ENCODE measurements around the gene SUN2.

The SUN2 gene

DNA sequence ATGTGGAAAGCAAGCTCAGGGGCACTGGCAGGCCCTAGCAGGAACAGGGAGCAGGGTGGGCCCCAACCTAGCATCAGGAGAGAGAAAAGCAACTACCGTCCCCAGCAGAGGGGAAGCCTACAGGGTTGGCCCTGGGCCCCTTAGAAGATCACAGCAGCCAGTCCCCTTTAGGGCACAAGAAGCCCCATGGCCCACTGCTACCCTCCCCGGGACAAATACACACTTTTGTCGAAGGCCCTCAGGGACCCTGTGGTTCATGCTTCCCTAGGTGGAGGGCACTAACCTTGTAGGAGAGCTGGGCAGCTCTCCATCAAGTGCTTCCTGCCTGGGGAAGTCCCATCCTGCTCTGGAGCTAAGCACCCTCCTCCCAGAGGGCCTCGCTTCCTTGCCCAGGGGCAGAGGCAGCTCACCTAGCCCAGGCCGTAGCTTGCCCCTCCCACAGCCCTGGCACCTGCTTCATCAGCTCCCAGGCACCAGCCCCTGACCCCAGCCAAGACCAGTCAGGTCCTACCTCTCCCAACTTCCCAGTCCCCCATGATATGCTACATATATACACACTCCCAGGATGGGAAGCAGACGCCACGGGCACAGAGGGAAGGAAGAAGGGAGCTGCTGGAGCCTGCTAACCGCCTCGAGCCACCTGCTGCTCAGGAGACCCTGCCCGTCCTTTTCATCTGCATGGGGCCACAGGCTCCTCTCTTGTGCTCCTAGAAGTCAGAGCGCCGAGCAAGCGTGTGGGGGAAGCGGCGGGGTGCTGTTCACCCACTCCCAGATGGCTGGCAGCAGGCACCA is 20.1 kb downstream of the SUN2 start:
- no peak for DNase-seq (ENCODE audit: low read depth, low spot score)

DNA sequence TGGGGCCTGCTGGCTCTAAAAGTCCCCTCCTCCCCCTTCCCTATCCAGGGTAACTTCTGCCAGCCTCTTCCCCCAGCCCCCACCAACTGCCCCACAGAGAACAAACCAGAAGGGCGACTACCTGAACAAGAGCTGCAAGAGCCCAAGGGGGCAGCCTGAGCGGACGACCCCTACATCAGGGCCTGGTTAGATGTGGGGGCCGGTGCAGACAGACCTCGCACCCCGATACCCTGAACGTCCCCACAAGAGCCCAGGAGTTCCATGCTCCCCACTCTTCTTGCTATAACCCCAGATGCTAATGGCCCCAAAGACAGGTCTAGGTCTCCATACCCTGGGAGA is 20.7 kb downstream of the SUN2 start:
- DNase-seq (ENCODE audit: low read depth, low spot score): no peak

DNA sequence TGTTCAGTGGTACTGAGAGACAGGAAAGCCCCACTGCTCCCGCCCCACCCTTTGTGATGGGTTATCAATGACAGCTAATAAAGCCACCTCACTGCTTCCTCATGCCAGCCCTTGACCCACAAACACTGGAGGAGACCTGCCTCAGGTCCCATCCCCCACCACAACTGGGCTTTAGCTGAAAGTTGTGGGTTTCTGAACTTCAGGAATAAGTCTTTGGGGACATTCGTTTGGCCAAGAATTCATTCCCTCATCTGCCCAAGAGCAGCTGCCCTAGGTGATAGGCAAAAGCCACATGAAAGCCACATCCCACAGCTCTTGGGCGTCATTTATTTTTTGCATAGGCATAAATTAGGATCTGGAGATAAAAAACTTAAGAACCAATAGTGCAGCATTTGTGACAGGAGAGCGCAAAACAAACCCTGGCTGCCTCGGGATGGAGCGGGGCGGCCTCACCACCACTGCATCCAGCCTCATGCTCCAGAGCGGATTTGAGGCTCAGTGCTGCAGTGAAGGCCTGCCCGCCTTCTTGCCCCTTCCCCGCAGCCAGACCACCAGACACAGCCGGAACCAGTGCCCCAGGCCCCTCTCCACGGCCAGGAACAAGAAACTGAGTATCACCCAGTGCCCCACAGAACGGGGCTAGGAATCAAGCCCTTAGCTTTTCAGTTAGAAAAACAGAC is 21.2 kb downstream of the SUN2 start:
- DNase-seq (ENCODE audit: low read depth, low spot score): no peak

DNA sequence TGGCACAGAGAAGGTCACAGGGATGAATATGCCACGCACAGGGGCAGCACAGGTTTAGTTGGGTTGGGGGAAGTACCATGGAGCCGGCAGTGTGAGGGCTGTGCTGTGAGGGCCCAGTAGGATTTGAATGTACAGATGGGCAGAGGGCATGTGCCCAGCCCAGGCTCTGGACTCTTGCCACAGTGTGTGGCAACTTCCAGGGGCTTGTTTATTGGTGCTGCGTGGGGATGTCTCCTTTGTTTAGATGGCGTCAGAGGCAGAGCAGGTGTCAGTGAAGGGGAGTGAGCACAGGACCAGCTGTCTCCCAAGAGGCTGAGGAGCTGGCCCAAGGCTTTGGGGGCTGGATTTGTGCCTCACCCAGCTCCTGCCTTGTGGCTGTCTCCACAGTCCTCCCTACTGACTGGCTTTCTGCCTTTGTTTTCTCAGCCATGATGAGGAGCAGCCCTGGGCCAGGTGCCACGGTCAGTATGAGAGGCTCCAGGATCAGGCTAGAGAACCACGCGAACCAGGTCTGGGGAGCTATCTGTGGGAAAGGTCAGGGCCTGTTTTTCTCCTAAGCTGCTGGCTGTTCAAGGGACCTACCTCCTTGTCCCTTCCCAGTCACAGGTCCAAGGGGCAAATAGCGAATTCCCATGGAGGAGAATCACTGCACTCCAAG is 21.9 kb downstream of the SUN2 start:
- DNase-seq (ENCODE audit: low read depth, low spot score): no peak

DNA sequence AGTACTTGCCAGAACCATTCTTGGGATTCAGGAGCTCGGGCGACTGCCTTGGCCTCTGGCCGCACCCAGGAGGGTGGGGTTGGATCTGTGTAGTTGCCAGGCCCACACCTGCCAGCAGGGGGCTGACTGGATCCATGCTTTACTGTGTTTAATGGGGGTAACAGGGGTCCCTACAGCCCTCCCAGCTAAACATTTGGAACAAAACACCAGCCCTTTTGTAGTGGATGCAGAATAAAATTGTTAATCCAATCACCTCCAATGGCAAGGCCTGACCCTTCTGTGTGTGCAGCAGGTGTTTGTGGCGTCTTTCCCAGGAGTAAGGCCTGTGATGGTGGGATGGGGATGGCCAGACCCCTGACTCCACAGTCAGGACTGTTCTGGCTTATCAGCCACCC is 22.5 kb downstream of the SUN2 start:
- DNase-seq (ENCODE audit: low read depth, low spot score): no peak

DNA sequence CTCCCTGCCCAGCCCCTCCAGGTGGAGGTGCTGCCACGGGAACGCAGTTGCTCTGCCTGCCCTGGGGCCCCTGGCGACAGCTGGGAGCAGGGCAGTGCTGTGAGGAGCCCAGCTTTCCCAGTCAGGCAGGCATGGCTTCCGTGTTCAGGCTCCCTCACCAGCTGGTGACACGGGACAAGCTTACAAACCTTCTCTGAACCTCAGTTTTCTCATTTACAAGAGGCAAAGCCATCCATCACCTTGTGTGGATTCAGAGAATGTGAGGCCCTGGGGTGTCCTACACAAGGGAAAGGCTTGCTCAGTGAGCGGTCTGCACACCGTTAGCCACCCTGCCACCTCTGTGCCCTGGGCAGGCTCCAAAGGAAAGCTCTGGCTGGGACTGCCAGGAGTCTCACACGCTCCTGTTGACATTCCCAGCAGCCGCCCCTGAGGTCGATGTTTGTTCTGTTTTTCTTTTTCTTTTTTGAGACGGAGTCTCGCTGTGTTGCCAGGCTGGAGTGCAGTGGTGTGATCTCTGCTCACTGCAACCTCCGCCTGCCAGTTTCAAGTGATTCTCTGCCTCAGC is 23.5 kb downstream of the SUN2 start:
- no peak for DNase-seq (ENCODE audit: low read depth, low spot score)

DNA sequence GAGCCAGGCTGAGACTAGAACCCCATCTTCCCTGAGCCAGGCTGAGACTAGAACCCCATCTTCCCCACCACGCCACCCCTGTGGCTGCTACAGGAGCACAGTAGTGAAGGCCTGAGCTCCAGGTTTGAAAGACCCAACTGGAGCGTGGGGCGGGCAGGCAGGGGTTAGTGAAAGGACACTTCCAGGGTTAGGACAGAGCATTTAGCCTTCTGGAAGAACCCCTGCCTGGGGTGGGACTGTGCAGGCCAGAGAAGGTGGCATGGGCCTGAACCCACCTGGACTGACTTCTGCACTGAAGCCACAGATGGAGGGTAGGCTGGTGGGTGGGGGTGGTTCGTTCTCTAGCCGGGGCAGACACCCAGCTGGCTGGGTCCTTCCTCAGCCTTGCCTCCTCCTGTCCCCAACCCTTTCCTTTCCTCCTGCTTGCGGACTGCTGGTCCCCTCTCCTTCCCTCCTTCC is 24.1 kb downstream of the SUN2 start:
- no peak for DNase-seq (ENCODE audit: low read depth, low spot score)

DNA sequence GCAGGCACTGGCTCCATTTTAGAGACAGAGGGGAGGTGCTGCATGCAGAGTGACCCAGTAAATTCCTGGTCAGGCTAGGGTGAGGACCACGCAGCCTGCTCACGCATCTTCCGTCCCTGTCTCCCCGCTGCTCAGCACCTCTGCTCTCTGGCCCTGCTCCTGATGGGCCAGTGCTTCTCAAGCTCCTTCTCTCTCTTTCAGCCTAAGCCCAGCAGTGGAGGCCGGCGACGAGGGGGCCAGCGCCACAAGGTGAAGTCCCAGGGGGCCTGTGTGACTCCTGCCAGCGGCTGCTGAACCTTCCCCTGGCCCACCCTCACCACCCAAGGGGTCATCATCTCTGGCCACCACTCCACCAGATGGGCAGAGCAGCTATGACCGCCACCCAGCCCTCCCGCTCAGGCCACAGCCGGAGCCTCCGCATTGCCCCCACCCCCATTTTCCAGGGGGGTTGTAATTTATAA is 25.4 kb downstream of the SUN2 start:
- DNase-seq (ENCODE audit: low read depth, low spot score): no peak

DNA sequence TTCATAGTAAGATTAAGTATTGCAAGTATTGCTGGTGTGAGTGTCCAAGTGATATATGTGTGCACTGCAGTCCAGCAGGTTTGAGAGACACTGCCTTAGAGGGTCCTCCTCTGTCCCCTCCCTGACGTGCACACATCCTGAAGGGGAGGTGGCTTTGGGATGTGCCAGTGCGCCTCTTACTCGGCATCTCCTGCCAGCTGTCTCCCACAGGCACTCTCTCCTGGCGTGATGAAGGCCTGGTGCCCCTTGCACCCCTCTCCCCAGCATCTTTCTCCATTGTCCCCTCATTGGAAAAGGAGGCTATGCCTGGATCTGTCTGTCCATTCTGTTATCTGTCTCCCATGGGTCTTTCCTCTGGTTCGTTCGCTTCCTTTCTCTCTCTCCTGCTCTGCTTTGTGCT is 25.9 kb downstream of the SUN2 start:
- DNase-seq (ENCODE audit: low read depth, low spot score): no peak

DNA sequence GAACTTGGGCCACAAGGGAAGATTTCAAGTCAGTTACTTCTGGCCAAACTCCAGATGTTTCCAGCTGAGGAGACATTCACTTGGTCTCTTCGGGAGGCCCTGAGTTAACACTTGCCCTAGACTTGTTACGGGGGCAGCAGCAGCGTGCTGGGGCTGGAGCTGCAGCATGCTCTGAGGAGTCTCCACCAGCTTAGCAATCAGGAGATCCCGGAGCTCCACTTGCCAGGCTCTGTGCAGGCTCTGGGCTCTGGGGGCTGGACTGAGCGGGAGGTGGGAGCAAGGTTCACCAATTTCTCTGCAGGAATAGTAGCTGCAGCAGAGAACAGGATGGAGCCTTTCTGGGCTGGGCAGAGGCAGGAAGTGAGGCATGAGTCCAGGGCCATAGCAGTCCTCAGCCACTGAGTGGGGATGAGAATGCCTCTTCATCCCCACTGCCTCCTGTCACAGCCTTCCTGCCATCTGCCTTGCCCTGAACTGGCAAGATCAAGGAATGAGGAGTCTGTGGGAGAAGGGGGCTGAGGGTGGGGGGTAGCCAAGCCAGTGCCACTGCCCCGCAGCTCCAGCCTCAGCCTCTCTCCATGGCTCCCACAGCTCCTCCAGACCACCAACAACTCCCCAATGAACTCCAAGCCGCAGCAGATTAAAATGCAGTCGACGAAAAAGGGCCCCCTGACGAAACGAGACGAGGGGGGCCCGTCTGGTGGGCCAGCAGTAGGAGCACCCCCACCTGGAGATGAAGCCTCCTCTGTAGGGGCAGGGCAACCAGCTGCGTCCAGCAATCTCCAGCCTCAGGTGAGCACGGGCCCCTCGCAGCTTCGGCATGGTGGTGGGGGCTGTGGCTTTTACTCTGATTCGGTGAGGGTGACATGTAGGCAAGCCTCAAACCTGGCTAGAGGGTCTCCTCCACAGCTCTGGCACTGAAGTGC is 26.7 kb downstream of the SUN2 start:
- DNase-seq (ENCODE audit: low read depth, low spot score): no peak

DNA sequence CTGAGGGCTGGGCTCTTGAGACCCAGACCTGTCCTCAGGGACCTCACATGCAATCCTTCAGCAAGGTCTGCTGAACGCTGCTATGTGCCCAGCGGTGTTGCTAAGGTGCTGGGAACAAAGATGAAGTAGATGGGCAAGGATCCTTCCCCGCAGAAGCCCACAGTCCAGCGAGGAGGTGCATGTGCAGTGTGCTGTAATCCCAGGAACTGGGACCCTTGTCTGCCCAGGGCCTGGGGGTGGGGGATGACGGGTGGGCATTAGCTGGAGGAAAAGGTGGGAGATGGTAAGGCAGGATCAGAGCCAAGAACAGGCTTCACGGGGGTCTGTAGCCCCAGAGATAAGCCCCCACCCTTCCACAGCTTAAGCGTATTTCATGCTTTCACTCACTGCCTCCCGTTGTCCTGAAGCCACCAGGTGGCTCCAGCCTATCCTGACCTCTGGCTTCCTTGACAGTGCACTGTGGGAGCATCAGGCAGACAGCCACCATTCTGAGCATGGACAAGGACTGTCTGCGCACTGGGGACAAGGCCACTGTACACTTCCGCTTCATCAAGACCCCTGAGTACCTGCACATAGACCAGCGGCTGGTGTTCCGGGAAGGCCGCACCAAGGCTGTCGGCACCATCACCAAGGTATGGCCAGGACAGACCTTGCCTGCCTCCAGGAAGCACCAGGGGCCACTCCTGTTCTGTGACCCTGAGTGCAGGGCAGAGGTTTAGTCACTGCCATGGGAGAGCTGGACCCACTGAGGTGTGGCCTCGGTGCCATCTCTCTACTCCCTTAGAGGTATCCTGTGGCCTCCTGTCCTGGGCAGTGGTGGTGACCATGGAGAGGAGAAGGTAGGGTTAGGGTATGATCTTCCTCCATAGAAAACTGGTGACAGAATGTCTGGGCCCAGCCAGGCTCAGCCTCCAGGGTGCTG is 28.0 kb downstream of the SUN2 start:
- DNase-seq (ENCODE audit: low read depth, low spot score): no peak

DNA sequence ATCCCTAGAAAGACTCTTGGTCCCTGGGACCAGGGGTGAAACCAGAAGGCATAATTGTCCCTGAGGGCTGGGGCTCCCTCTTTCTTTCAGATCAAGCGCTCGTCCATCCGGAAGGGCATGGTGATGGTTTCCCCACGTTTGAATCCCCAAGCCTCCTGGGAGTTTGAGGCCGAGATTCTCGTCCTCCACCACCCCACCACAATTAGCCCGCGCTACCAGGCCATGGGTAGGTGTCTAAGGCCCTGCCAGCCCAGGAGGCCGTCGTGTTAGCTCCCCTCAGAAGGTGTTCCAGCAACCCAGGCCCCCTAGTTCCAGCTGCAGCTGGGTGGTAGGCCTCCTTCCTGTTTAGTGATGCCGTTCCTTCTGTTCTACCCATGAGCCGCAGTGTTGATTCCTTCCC is 28.7 kb downstream of the SUN2 start:
- no peak for DNase-seq (ENCODE audit: low read depth, low spot score)

DNA sequence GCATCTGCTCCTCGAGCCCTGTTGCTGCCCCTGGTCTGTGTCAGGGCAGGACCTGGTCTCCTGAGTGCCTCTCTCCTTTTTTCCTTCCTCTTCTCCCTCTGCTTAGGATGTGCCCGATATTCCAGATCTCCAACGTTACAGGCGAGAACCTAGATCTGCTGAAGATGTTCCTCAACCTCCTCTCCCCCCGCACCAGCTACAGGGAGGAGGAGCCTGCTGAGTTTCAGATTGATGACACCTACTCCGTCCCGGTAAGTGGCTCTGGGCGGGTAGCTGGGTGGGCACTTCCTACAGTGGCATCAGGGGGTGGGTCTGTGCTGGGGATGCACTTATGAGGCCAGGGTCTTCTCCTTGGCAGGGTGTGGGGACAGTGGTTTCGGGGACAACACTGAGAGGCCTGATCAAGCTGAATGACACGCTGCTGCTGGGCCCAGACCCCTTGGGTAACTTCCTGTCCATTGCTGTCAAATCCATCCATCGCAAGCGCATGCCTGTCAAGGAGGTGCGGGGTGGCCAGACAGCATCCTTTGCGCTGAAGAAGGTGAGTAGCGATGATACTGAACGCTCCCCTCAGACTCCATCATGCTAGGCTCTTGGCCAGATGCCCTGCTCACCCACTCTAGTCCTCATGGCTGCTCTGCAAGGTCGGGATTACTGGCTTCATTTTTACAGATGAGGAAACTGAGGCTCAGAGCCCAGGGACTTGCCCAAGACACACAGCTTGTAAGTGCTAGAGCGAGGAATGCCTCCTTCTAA is 29.7 kb downstream of the SUN2 start:
- no peak for DNase-seq (ENCODE audit: low read depth, low spot score)

DNA sequence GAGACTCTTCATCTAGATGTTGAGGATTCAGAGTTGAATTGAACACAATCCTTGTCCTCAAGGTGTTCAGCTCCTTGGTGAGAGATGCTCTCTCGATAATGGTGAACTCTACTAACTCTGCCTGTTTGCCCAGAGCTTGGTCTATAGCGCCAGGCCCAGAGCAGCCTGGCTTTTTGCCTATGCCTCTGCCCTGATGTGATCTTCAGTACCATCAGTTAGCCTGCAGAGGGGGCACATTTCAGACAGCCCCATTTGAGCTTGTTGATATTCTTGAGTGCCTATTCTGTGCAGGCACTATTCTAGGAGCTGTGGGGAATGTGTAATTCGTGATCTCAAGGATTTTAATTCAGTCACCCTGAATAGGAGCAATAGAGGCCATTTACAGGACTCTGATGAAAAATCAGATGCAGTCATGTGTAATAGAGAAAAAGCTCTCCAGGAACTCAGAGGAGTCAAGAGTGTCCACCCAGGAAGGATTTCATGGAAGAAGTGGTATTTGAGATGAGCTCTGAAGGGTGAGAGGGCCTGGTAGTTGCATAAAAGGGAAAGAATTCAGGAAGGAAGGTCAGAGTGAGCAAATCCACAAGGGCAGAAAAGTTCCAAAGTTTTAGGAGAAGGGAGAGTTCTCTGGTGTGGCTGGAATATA is 30.7 kb downstream of the SUN2 start:
- DNase-seq (ENCODE audit: low read depth, low spot score): no peak

DNA sequence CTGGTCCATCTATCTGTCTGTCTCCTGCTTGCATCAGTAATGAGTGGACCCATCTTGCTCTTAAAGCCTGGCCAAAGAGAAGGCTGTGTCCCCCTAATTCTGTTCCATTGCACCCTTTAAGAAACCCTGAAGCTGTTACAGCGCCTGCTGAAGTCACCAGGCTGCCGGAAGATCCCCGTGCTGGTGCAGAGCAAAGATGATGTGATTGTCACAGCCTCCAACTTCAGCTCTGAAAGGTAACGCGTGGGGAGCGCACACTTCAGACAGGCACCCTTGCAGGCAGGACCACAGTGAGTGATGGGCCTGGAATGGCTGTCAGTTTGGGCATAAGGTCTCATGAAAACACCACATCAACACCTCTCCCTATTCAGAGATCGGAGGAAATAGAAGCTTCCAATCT is 31.6 kb downstream of the SUN2 start:
- DNase-seq (ENCODE audit: low read depth, low spot score): no peak

DNA sequence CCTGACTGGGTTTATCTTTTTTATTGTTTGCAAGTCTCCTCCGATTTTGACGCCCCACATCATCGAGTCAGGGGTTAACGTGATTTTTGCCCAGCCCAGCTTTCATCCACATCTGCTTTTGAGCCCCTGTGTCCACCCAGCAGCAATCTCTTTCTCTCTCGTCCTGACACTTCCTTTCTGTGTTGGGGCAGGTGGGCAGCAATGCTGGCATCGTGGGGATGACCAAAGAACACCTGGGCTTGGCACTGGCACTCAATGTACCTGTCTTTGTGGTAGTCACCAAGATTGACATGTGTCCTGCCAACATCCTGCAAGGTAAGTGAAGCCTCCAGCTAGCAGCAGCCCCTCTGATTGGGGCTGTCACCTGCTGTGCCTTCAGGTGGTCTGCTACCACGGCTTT is 34.2 kb downstream of the SUN2 start:
- no peak for DNase-seq (ENCODE audit: low read depth, low spot score)

DNA sequence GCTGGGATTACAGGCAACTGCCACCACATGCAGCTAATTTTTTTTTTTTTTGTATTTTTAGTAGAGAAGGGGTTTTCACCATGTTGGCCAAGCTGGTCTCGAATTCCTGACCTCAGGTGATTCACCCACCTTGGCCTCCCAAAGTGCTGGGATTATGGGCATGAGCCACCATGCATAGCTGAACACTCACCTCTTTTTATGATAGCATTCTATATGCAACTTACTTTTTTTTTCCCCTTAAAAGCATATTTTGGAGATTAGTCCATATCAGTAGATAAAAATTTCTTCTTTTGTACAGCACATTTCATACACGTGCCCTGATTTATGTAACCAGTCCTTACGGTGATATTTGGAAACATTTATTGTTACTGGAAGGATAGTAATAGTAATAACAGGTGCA is 35.4 kb downstream of the SUN2 start:
- no peak for DNase-seq (ENCODE audit: low read depth, low spot score)

DNA sequence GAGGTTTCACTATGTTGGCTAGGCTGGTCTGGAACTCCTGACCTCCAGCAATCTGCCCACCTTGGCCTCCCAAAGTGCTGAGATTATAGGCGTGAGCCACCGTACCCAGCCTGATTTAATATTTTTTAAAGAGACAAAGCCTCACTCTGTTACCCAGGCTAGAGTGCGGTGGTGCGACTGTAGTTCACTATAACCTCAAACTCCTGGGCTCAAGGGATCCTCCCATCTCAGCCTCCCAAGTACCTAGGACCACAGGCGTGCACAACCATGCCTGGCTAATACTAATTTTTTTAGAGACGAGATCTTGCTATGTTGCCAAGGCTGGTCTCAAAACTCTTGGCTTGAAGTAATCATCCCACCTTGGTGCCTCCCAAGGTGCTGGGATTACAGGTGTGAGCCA is 36.6 kb downstream of the SUN2 start:
- no peak for DNase-seq (ENCODE audit: low read depth, low spot score)

DNA sequence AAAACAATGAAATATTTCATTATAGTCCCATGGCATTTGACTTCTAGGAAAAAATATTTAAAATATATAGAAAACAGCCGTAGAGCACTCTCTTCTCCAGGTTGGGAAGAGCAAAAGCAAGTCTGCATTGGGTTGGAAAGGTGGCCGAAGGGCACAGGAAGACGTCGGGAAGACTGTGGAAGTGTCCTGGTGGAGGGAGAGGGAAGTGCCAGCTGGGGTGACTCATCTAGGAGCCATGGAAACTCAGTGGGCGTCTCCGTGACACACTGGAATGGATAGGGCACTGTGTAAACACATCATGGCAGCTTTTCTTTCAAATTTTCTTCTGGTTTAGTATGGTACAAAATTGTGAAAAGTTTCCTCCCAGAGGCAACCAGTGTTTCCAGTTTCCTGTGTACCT is 37.4 kb downstream of the SUN2 start:
- DNase-seq (ENCODE audit: low read depth, low spot score): no peak

All from activated naive CD8-positive, alpha-beta T cell treated with anti-CD3 and anti-CD28 coated beads, Interleukin-2, amount 50 U/mL, for 16 hours (primary cell).